Thyroid gland (tissue), 4 donors: ENCODE results near the gene CECR2.

ENCODE experiments used
- CTCF ChIP-seq, 6 experiments: fragments of 200-600 bp in 3 of 6; fragments of 450-650 bp in 3 of 6; sonication (generic) in 3 of 6; IDR thresholded peaks; one replicate each; pipeline ENCODE4 v1.5.1; 2016 to 2019; ENCODE audit warnings: antibody characterized with exemption in 6 of 6, mild to moderate bottlenecking in 2 of 6, inconsistent platforms in 1 of 6, moderate library complexity in 1 of 6
- POLR2A ChIP-seq, 2 donors: fragments of 450-650 bp; IDR thresholded peaks; one replicate each; pipeline ENCODE4 v1.6.1; 2017; ENCODE audit warnings: antibody characterized with exemption in 2 of 2, mild to moderate bottlenecking in 2 of 2, moderate library complexity in 1 of 2

GRCh38 chr22:17396516-17396915 is 27.3 kb downstream of the CECR2 start:
- TF ChIP-seq CTCF (IDR thresholded peaks at IDR 0.05) (no peak), POLR2A (IDR thresholded peaks at IDR 0.05) (no peak)
